ENCODE measurements around the gene PRR13.
"Not testable (repeated sequence)": the region's sequence is repeated elsewhere in the genome, so short reads cannot be mapped to it uniquely, and the experiment has no call there.

The PRR13 gene

GRCh38 chr12:53441040-53441833 is at the start of gene PRR13:
Gene PRR13 (plus strand): TSS chr12:53441734. CDS start chr12:53442715, 981 bp downstream.
- peak; percentile 99 for DNase-seq (ENCODE audit: low read depth)

GRCh38 chr12:53399896-53400295 is 41.6 kb upstream of the PRR13 start:
- DNase-seq (ENCODE audit: low read depth): no peak

GRCh38 chr12:53402351-53402750 is 39.2 kb upstream of the PRR13 start:
- DNase-seq (ENCODE audit: low read depth): not testable (repeated sequence)

- no peak for DNase-seq (ENCODE audit: low read depth)
Measured at GRCh38 chr12:53402871-53403270, 38.7 kb upstream of the PRR13 start.

GRCh38 chr12:53410951-53411350 is 30.6 kb upstream of the PRR13 start:
- DNase-seq (ENCODE audit: low read depth): no peak

GRCh38 chr12:53413485-53414204 is 27.9 kb upstream of the PRR13 start:
- no peak for DNase-seq (ENCODE audit: low read depth)

GRCh38 chr12:53414756-53415417 is 26.6 kb upstream of the PRR13 start:
- no peak for DNase-seq (ENCODE audit: low read depth)

GRCh38 chr12:53415752-53416389 is 25.7 kb upstream of the PRR13 start:
- not testable (repeated sequence) for DNase-seq (ENCODE audit: low read depth)

- DNase-seq (ENCODE audit: low read depth): not testable (repeated sequence)
Measured at GRCh38 chr12:53417291-53417816, 24.2 kb upstream of the PRR13 start.

- no peak for DNase-seq (ENCODE audit: low read depth)
Measured at GRCh38 chr12:53418221-53418620, 23.3 kb upstream of the PRR13 start.

- DNase-seq (ENCODE audit: low read depth): no peak
Measured at GRCh38 chr12:53419756-53420155, 21.8 kb upstream of the PRR13 start.

GRCh38 chr12:53422247-53422646 is 19.3 kb upstream of the PRR13 start:
- not testable (repeated sequence) for DNase-seq (ENCODE audit: low read depth)

GRCh38 chr12:53423597-53423996 is 17.9 kb upstream of the PRR13 start, which contains the start of gene AMHR2:
Gene AMHR2 (plus strand): TSS chr12:53423855. CDS start chr12:53423935, 80 bp downstream.
- DNase-seq (ENCODE audit: low read depth): no peak

- no peak for DNase-seq (ENCODE audit: low read depth)
Measured at GRCh38 chr12:53424626-53425514, 16.7 kb upstream of the PRR13 start.

- no peak for DNase-seq (ENCODE audit: low read depth)
Measured at GRCh38 chr12:53425515-53426150, 15.9 kb upstream of the PRR13 start.

- no peak for DNase-seq (ENCODE audit: low read depth)
Measured at GRCh38 chr12:53427905-53428594, 13.5 kb upstream of the PRR13 start.

GRCh38 chr12:53428741-53429140 is 12.8 kb upstream of the PRR13 start:
- no peak for DNase-seq (ENCODE audit: low read depth)

- no peak for DNase-seq (ENCODE audit: low read depth)
Measured at GRCh38 chr12:53430116-53430515, 11.4 kb upstream of the PRR13 start.

GRCh38 chr12:53431187-53431586 is 10.3 kb upstream of the PRR13 start:
- DNase-seq (ENCODE audit: low read depth): no peak

- not testable (repeated sequence) for DNase-seq (ENCODE audit: low read depth)
Measured at GRCh38 chr12:53435326-53435725, 6.2 kb upstream of the PRR13 start.

Measured in stimulated activated CD4-positive, alpha-beta T cell treated with anti-CD3 and anti-CD28 coated beads, Interleukin-2, amount 100 ng/mL, for 4 hours (primary cell).